B cell (primary cell): Measurements from ENCODE around the gene SERPINE1. TPM values are rescaled to one million over a fixed set of nuclear protein-coding genes. Genes with fewer than 3 reads are reported as not detected.
A peak's percentile ranks its signal among the peaks of the same experiment; 100 is the strongest.

Source experiments
- ATAC-seq: fragments of 200-7000 bp; cut with Tn5 transposase; one replicate; pipeline ENCODE4 v1.10.0; 2021; ENCODE audit warnings: low read depth, mild to moderate bottlenecking, moderate number of reproducible peaks, moderate library complexity
- CTCF ChIA-PET: fragments of 350-600 bp; sonication (Branson Sonifier 250); formaldehyde crosslinking; loops from one replicate; lab custom pipeline; 2021; ENCODE audit warnings: antibody characterized with exemption, inconsistent platforms; lab: Charles Lee
- POLR2A ChIA-PET: fragments of 350-600 bp; sonication (Branson Sonifier 250); formaldehyde crosslinking; loops from one replicate; lab custom pipeline; 2021; ENCODE audit warnings: antibody characterized with exemption; lab: Charles Lee
- DNase-seq: peaks from one replicate; pipeline ENCODE4 v3.0.0; 2013
- H2AFZ ChIP-seq: 2 replicates; pipeline ENCODE4 v1.6.1; 2012; ENCODE audit warnings: mild to moderate bottlenecking, low read depth, low read length; ENCODE audit not compliant: insufficient read depth, poor library complexity, severe bottlenecking
- H3K27ac ChIP-seq, 2 donors: 1 replicate in 1 of 2; 2 replicates in 1 of 2; pipeline ENCODE4 v1.5.1; 2012 to 2013; ENCODE audit warnings: low read length in 2 of 2, mild to moderate bottlenecking in 2 of 2, moderate library complexity in 1 of 2
- H3K27me3 ChIP-seq, 4 experiments: fragments of 200-600 bp in 1 of 4; sonication (generic) in 1 of 4; replicated peaks in 1 of 4; 1 replicate in 2 of 4; 2 replicates in 2 of 4; pipeline versions ENCODE4 v1.6.1 to v1.7.0; 2013 to 2016; ENCODE audit warnings: low read length in 3 of 4, mild to moderate bottlenecking in 2 of 4, mixed read lengths in 1 of 4, moderate library complexity in 1 of 4; ENCODE audit not compliant: insufficient read depth in 4 of 4, control insufficient read depth in 3 of 4; ENCODE audit errors: control extremely low read depth in 1 of 4
- H3K36me3 ChIP-seq, 2 experiments: replicated peaks in 1 of 2; 1 replicate in 1 of 2; 2 replicates in 1 of 2; pipeline versions ENCODE4 v1.6.1 to v1.7.1; 2013; ENCODE audit warnings: low read length in 1 of 2; ENCODE audit not compliant: insufficient read depth in 2 of 2, control insufficient read depth in 1 of 2; ENCODE audit errors: control extremely low read depth in 1 of 2, extremely low read depth in 1 of 2
- H3K4me1 ChIP-seq, 2 donors: fragments of 200-600 bp in 1 of 2; sonication (generic) in 1 of 2; 1 replicate in 1 of 2; 2 replicates in 1 of 2; pipeline versions ENCODE4 v1.5.1 to v1.6.1; 2013 to 2017; ENCODE audit warnings: low read length in 2 of 2; ENCODE audit not compliant: control insufficient read depth in 2 of 2, insufficient read depth in 2 of 2
- H3K4me2 ChIP-seq: replicated peaks from 2 replicates; pipeline ENCODE3; 2012; ENCODE audit warnings: mild to moderate bottlenecking, low read depth, low read length; ENCODE audit not compliant: poor library complexity, severe bottlenecking
- H3K4me3 ChIP-seq, 5 experiments: fragments of 200-600 bp in 1 of 5; sonication (generic) in 1 of 5; 1 replicate in 3 of 5; 2 replicates in 2 of 5; pipeline versions ENCODE4 v1.5.1 to v1.7.0; 2011 to 2016; ENCODE audit warnings: low read length in 4 of 5, mild to moderate bottlenecking in 4 of 5, low read depth in 2 of 5, control low read depth in 1 of 5, moderate library complexity in 1 of 5; ENCODE audit not compliant: insufficient read depth in 1 of 5; ENCODE audit errors: control extremely low read depth in 1 of 5, extremely low read depth in 1 of 5
- H3K79me2 ChIP-seq: fragments of 200-600 bp; sonication (generic); one replicate; pipeline ENCODE4 v1.6.0; 2016; ENCODE audit warnings: low read length; ENCODE audit not compliant: control insufficient read depth, insufficient read depth
- H3K9ac ChIP-seq: fragments of 200-600 bp; sonication (generic); 2 replicates; pipeline ENCODE4 v1.6.1; 2017; ENCODE audit warnings: mild to moderate bottlenecking, low read length, moderate library complexity
- H3K9me3 ChIP-seq, 3 donors: one replicate each; pipeline versions ENCODE4 v1.6.1 to v1.7.1; 2013; ENCODE audit warnings: low read length in 2 of 3; ENCODE audit not compliant: control insufficient read depth in 2 of 3, insufficient read depth in 1 of 3; ENCODE audit errors: control extremely low read depth in 1 of 3
- H4K20me1 ChIP-seq: 2 replicates; pipeline ENCODE4 v1.6.0; 2012; ENCODE audit warnings: mild to moderate bottlenecking, low read length; ENCODE audit not compliant: insufficient read depth, control insufficient read depth, poor library complexity, severe bottlenecking
- H3K27ac Mint-ChIP-seq: one replicate; pipeline ENCODE4 v1.8.0; 2021; ENCODE audit warnings: mixed read lengths
- H3K27me3 Mint-ChIP-seq: one replicate; pipeline ENCODE4 v1.8.0; 2021; ENCODE audit warnings: mixed read lengths
- H3K4me1 Mint-ChIP-seq: one replicate; pipeline ENCODE4 v1.8.0; 2021; ENCODE audit warnings: mixed read lengths
- H3K4me3 Mint-ChIP-seq: one replicate; pipeline ENCODE4 v1.8.0; 2021; ENCODE audit warnings: mixed read lengths
- H3K9me3 Mint-ChIP-seq: one replicate; pipeline ENCODE4 v1.8.0; 2022; ENCODE audit warnings: mixed read lengths; ENCODE audit not compliant: insufficient read depth
- CTCF ChIP-seq: fragments of 200-600 bp; IDR thresholded peaks from one replicate; pipeline ENCODE4 v1.8.0; 2022; ENCODE audit warnings: antibody characterized with exemption, mild to moderate bottlenecking
- EZH2 ChIP-seq: IDR thresholded peaks from 2 replicates; pipeline ENCODE4 v1.6.1; 2012; ENCODE audit warnings: borderline replicate concordance, low read depth, mild to moderate bottlenecking, moderate library complexity, low read length; ENCODE audit not compliant: insufficient read depth, poor library complexity, severe bottlenecking
- WGBS: methylation state at CpG from one replicate; pipeline ENCODE4 v1.1.5; 2013; ENCODE audit warnings: missing lambda C conversion rate; ENCODE audit not compliant: insufficient coverage; 5-methylcytosine and 5-hydroxymethylcytosine counted together
- intact Hi-C: fragments of 100-400 bp; cut with micrococcal nuclease; formaldehyde crosslinking; loops from one replicate; pipeline ENCODE4 v1.10.0; 2022
- polyA plus RNA-seq: library from polyadenylated mRNA; depleted of rRNA; stranded (reverse); fragments of >200 nt; gene quantifications from 2 replicates; pipeline ENCODE4 v1.2.3, GENCODE V29; 2012
- total RNA-seq, 2 donors: library from RNA; stranded (reverse); fragments of 120-200 nt in 1 of 2; gene quantifications; 1 replicate in 1 of 2; 2 replicates in 1 of 2; pipeline versions ENCODE4 v1.2.3 to v1.2.4, GENCODE V29; 2013 to 2022

The SERPINE1 gene
- total and polyA plus RNA-seq, 2 donors (not counting 1 experiment from before 2014, with no cell fraction given) = 0.07 to 0.09 TPM

- H3K9me3 ChIP-seq = no peaks in the 10 kb centered on the region
- no peaks in the 10 kb centered on the region for H3K36me3 ChIP-seq
- TF ChIP-seq EZH2 (peak; percentile 25), CTCF (no peak)
- no peaks in the 10 kb centered on the region for H3K79me2 ChIP-seq
- peak within 1 kb of the TSS; percentile 10 for H2AFZ ChIP-seq
- H3K27ac ChIP-seq = no peak within 1 kb of the TSS
- peak within 1 kb of the TSS; percentile 66 for H3K4me2 ChIP-seq
- H3K4me3 ChIP-seq = peak within 1 kb of the TSS in 1 of 5 experiments; percentile 29
- ChIA-PET POLR2A (no interaction called here), CTCF (interaction anchor here (1.1 kb wide), 1 partner anchor 12 kb away, joined by 3 read pairs; no protein-coding TSS in a partner anchor)
- DNase-seq = no peak
- peak within 1 kb of the TSS; percentile 73 for H3K4me3 Mint-ChIP-seq
- no peaks in the 10 kb centered on the region for H4K20me1 ChIP-seq
- ATAC-seq = no peak
- peaks cover 16 to 19% of the 10 kb centered on the region in 2 donors for H3K4me1 ChIP-seq
- 4% methylated on average over 48 of the region's 56 CpGs for WGBS
- peaks cover 0 to 74% (median 40%) of the 10 kb centered on the region in 4 experiments for H3K27me3 ChIP-seq
- no peaks in the 10 kb centered on the region for H3K9me3 Mint-ChIP-seq
- intact Hi-C loops = no loop called here
- H3K4me1 Mint-ChIP-seq = peaks cover 19% of the 10 kb centered on the region
- peak within 1 kb of the TSS; percentile 32 for H3K27ac Mint-ChIP-seq
- H3K27me3 Mint-ChIP-seq = peaks cover 65% of the 10 kb centered on the region
- peak within 1 kb of the TSS; percentile 26 for H3K9ac ChIP-seq
These were observed 53.3 kb downstream of the SERPINE1 start, which contains the start of gene NAT16 for GRCh38 chr7:101180130-101180755. Gene NAT16 (minus strand): TSS chr7:101180293. CDS start chr7:101174807, 5,486 bp downstream.

- WGBS = 33% methylated on average over 2 of the region's 5 CpGs
- CTCF ChIA-PET = interaction anchor here (1.2 kb wide), 1 partner anchor 41 kb away, joined by 4 read pairs; no protein-coding TSS in a partner anchor
- no peak for ATAC-seq
These were observed 58.4 kb downstream of the SERPINE1 start for GRCh38 chr7:101185258-101185839.

More at GRCh38 chr7:101185258-101185839, 58.4 kb downstream of the SERPINE1 start:
- POLR2A ChIA-PET = interaction anchor here (0.6 kb wide), 1 partner anchor 77 kb away, joined by 3 read pairs; no protein-coding TSS in a partner anchor
- no peak for DNase-seq
- Mint-ChIP-seq H3K27ac (no peak overlapping the region), H3K4me1 (peaks cover 10% of the 10 kb centered on the region), H3K27me3 (peaks cover 35% of the 10 kb centered on the region), H3K4me3 (no peak overlapping the region), H3K9me3 (no peaks in the 10 kb centered on the region)
- Histone ChIP-seq H3K27ac (no peak overlapping the region), H3K4me3 (no peak overlapping the region), H3K79me2 (no peaks in the 10 kb centered on the region), H2AFZ (no peak overlapping the region), H3K9me3 (no peaks in the 10 kb centered on the region), H3K9ac (no peak overlapping the region), H3K27me3 (peaks cover 0 to 26% (median 7%) of the 10 kb centered on the region in 4 experiments), H3K4me2 (no peak overlapping the region), H3K36me3 (no peaks in the 10 kb centered on the region), H4K20me1 (no peaks in the 10 kb centered on the region), H3K4me1 (peaks cover 0 to 2% of the 10 kb centered on the region in 2 donors)
- TF ChIP-seq CTCF = no peak
- no peak for TF ChIP-seq EZH2
- intact Hi-C loops = no loop called here
